Stimulated activated CD8-positive, alpha-beta memory T cell treated with anti-CD3 and anti-CD28 coated beads, Interleukin-4, amount 100 ng/mL, for 48 hours (primary cell): Measurements from ENCODE around the gene CNTN2.

Source experiments
- DNase-seq: peaks from one replicate; pipeline ENCODE4 v3.0.0-alpha.2; 2020

The CNTN2 gene

GRCh38 chr1:205075642-205076155, 32.7 kb downstream of the CNTN2 start:
- peak; percentile 17 for DNase-seq

DNA sequence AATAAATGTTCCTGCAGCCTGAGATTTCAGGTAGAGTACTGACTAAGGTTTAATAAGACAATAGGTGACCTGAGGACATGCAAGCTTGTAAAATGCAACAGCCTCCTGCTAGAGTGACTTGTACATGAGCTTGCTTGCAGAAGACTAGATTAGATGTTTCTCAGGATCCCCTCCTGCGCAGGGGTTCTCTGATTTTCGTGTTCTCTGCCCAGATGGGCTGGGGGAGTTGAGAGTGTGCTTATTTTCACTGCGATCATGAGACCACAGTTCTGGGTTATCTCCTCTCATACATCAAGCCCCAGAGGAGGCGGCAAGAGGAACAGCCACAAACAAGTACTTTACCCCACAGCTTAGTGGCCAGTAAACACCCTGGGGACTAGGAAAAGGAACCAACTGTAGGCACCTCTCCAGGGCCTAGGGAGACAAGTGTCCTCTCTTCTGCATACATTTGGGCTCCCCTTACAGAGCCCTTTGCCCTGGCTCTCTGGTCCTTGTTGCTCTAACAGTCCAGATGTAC, 33.3 kb downstream of the CNTN2 start:
- DNase-seq: peak; percentile 10

DNA sequence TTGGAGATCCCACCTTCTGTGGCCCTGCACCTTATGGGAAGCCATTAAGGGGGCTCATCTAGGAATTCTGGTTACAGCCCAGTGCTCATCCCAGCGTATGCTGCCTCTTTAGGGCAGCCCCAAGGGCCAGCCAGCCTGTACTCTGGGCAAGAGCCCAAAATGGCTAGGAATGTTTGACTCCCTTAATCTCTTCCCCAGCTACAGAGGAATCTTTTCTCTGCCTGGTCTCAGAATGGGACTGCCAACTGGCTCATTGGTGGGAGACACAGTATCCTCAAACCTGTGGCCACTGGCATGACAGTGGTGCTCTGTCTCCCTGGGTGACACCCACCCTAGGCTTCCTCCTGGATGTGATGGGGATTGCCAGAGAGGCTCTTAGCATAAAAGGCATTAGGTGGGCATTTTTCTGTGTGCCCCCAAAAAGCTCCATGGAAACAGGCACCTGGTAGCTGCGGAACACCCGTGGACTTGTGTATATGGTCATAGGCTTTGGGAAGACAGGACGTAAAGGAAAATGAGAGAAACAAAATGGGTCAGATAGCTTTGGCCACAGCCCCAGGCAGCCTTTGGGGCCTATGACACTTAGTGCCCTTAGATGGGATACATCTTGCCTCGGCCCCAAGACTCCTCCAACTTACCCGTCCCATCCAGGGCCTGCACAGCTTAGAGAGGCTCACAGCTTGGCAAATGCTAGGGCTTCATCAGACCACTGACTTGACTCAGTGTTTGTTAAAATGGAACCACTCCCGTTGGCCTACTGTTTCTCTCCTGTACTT, 34.3 kb downstream of the CNTN2 start:
- DNase-seq: peak; percentile 14

DNA sequence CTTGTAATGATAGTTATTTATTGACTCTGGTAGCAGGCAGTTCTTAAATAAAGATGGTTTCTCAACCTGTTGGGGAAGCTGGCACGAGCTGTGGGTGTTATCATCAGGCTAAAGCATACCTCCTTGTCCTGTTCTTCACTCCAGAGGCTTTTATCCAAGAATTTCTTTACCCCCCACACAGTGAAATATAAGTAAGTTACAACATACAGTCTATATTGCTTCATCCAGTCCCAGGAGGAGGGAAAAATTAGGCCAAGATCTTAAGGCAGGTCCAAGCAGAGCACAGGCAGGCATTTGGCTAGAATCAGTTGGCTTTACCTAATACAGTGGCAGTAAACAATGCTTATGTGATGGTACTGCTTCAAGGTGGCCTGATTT, 34.9 kb downstream of the CNTN2 start:
- peak; percentile 1 for DNase-seq

GRCh38 chr1:205082431-205082830, 39.4 kb downstream of the CNTN2 start:
- no peak for DNase-seq

- DNase-seq: no peak
These were observed 41.3 kb downstream of the CNTN2 start, which contains the start of gene TMEM81 for GRCh38 chr1:205084360-205084759. TSS of gene TMEM81 (minus strand) at chr1:205084460. CDS start at chr1:205084320, 140 bp downstream.

GRCh38 chr1:205088341-205088740, 45.3 kb downstream of the CNTN2 start:
- DNase-seq: no peak

GRCh38 chr1:205091043-205091740, 48.2 kb downstream of the CNTN2 start:
- DNase-seq: no peak

DNA sequence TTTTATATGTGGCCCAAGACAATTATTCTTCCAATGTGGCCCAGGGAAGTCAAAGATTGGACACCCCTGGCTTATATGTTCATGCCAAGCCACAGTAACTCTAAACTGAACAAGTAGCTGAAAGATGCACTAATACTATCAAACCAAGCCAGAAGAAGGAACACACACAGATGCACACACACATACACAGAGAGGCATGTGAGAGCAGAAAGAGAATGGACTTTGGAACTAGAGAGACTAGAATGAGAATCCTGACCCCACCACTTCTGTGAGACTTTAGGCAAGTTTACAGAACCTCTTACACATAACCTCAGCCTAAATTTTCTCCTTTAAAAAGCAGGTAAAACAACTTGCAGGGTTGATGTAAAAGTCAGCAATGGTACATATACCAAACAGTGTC, 52.4 kb downstream of the CNTN2 start:
- DNase-seq: no peak

GRCh38 chr1:205098242-205098641, 55.2 kb downstream of the CNTN2 start:
- DNase-seq: no peak

DNA sequence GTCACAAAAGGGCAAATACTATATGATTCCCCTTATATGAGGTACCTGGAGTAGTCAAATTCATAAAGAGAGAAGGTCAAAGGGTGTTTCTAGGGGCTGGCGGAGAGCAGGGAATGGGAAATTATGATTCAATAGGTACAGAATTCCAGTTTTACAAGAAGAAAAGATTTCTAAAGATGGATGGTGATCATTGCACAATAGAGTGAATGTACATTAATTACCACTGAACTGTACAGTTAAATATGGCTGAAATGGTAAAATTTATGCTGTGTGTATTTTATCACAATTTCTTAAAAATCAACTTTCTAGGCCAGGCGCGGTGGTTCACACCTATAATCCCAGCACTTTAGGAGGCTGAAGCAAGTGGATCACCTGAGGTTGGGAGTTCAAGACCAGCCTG, 59.4 kb downstream of the CNTN2 start:
- DNase-seq: no peak

GRCh38 chr1:205107327-205107726, 64.3 kb downstream of the CNTN2 start:
- DNase-seq: no peak

DNA sequence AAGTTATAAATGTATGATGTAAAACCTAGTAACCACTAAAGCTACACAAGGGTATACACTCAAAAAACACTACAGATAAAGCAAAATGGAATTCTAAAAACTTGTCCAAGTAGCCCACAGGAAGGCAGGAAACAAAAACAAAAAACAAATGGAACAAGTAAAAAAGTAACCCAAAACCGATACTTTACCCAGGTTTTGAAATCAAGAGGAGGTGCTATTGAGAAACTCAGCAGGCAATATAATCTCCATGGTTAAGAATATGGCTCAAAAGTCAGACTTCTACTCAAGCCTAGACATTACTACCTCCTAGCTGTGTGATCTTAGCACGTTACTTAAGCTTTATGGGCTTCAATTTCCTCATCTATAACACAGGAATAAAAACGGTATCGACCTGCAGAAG, 65.5 kb downstream of the CNTN2 start:
- DNase-seq: no peak

DNA sequence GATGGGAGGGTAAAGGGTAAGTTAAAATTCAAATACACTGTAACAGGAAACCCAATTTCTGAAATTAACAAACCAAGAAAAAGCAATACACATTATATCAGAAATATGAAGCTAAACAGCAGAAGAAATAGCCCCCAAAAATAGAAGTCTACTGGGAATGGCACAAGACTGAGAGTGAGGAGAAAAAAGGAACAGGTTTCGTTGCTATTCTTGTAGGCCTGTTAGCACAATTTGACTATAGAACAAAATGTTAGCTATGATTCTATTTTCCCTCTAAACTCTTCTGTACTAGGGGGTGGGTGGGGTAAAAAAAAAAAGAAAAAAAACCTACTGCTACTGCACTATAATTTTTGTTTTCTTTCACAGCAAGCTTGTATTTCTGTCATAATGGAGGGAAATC, 66.3 kb downstream of the CNTN2 start:
- no peak for DNase-seq

DNA sequence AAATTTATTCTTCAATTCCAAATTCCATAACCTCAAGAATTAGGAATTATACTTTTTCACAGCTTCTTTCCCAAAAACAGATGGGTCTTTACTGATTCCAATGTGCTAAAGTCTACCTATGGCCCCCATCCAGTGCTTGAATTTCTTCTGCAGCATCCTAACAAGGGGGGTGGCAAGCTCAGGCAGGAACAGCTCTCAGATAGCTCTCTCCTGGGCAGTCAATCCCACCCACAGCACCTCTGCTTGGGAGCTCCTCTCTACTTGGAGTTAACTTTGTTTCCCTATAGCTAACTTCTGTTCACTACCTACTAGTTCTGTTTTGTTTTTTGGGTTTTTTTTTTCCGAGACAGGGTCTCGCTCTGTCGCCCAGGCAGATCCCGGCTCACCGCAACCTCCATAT, 66.7 kb downstream of the CNTN2 start:
- DNase-seq: no peak

DNA sequence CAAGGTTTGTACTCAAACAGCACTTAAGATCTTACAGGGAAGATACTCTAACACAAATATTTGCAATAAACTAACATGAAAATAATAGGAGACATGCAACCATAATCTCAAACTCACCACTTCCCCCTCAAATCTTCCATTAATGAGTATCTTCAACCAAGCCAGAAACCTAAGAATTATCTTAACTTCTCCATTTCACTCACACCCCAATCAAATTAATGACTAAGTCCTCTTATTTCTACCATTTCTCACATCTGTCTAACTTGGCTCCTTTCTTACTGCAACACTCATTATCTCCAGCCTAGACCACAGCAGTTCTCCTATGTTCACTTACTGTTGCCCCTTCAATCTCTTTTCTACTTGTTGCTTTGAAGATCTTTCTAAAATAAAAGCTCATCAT, 68.3 kb downstream of the CNTN2 start:
- DNase-seq: no peak

GRCh38 chr1:205118752-205119151, 75.7 kb downstream of the CNTN2 start:
- DNase-seq: no peak

DNA sequence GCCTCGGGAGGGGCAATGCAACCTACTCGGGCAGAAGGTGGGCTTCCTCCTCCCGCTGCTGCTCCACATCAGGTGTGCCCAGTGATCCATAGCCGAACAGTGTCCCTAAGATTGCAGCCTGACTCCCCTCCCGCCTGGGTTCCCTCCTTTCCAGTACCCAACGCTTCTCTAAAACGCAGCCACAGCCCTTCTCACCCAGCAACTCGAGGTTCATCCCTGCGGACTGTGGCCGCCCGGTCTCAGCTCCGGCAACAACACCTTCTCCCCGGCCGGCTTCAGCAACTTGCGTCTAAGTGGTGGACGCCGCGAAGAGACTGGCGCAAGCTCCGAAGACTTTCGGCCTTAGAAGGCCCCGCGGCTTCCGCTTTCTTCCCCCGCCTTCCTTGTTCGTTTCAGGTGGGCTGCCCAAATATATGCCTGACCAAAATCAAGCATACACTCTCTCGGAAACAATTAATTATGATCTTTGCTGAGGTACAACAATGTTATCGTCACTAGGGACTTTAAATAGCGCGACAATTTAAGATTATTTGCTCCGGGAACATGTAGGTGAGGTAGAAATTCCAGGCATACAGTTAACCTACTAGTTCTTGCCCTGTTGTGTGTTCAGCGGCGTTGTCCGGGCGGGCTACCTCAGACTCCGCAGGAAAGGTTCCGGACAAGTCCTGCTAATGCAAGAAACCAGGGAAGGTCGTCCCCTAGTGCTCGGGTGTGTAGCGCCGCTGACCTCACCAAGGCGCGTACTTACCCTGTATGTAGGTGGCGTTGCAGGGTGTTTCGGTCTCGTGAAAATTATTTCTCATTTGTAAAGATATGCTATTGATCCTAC, 78.9 kb downstream of the CNTN2 start, which contains the start of gene RBBP5:
TSS of gene RBBP5 (minus strand) at position 319 of the 829 bp plus-strand sequence. CDS start at position 214, 105 bp downstream.
- peak; percentile 96 for DNase-seq

- no peak for DNase-seq
These were observed 79.5 kb downstream of the CNTN2 start for GRCh38 chr1:205122489-205122882.

GRCh38 chr1:205124726-205125125, 81.7 kb downstream of the CNTN2 start:
- no peak for DNase-seq

DNA sequence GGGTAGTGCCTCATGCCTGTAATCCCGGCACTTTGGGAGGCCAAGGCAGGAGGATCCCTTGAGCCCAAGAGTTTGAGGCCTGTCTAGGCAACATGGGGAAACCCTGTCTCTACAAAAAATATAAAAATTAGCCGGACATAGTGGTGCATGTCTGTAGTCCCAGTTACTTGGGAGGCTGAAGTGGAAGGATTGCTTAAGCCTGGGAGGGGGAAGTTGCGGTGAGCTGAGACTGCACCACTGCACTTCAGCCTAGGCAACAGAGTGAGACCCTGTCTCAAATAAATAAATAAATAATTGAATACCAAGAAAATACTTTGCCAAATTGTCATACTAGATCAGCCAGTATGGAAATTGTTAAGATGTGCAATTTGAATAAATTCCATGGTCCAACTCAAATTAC, 84.6 kb downstream of the CNTN2 start:
- no peak for DNase-seq
